T-helper 2 cell treated with Interferon-gamma antibody and Interleukin-4, amounts not matched to agents 5 μg/mL and 100 μg/mL, for 36 hours (primary cell): Measurements from ENCODE around the gene UBE2D4.
A peak's percentile ranks its signal among the peaks of the same experiment; 100 is the strongest.
"Not testable (repeated sequence)": the region's sequence is repeated elsewhere in the genome, so short reads cannot be mapped to it uniquely, and the experiment has no call there.

ENCODE experiments used
- DNase-seq: peaks from one replicate; pipeline ENCODE4 v3.0.0; 2021; ENCODE audit warnings: low spot score
- H3K27ac Mint-ChIP-seq: one replicate; pipeline ENCODE4 v1.8.0; 2021; ENCODE audit warnings: mild to moderate bottlenecking, mixed read lengths
- H3K27me3 Mint-ChIP-seq: one replicate; pipeline ENCODE4 v1.8.0; 2021; ENCODE audit warnings: low read depth, mixed read lengths
- H3K36me3 Mint-ChIP-seq: one replicate; pipeline ENCODE4 v1.8.0; 2021; ENCODE audit warnings: low read depth, mixed read lengths
- H3K4me1 Mint-ChIP-seq: one replicate; pipeline ENCODE4 v1.8.0; 2021; ENCODE audit warnings: low read depth, mixed read lengths
- H3K4me3 Mint-ChIP-seq: one replicate; pipeline ENCODE4 v1.8.0; 2022; ENCODE audit warnings: mild to moderate bottlenecking, moderate library complexity, mixed read lengths
- H3K9me3 Mint-ChIP-seq: one replicate; pipeline ENCODE4 v1.8.0; 2021; ENCODE audit warnings: mixed read lengths

The UBE2D4 gene

GRCh38 chr7:43898571-43898970 lies 27.7 kb upstream of the UBE2D4 start:
- H3K27me3 Mint-ChIP-seq, H3K27ac Mint-ChIP-seq, H3K4me1 Mint-ChIP-seq, DNase-seq, H3K9me3 Mint-ChIP-seq, H3K4me3 Mint-ChIP-seq: not testable (repeated sequence)
- H3K36me3 Mint-ChIP-seq = peaks cover 19% of the 10 kb centered on the region

GRCh38 chr7:43902542-43903054 lies 23.6 kb upstream of the UBE2D4 start:
- Mint-ChIP-seq H3K27ac (no peak overlapping the region), H3K27me3 (no peaks in the 10 kb centered on the region), H3K4me3 (no peak overlapping the region), H3K36me3 (peaks cover 7% of the 10 kb centered on the region), H3K9me3 (no peaks in the 10 kb centered on the region), H3K4me1 (peaks cover 20% of the 10 kb centered on the region)
- DNase-seq = no peak

GRCh38 chr7:43904533-43905208 lies 21.6 kb upstream of the UBE2D4 start:
- H3K4me1 Mint-ChIP-seq = peaks cover 22% of the 10 kb centered on the region
- H3K27ac Mint-ChIP-seq = no peak overlapping the region
- H3K4me3 Mint-ChIP-seq = peak overlapping the region; percentile 95

GRCh38 chr7:43905209-43905946 lies 20.9 kb upstream of the UBE2D4 start:
- Mint-ChIP-seq H3K27ac (peak overlapping the region; percentile 94), H3K9me3 (no peaks in the 10 kb centered on the region), H3K4me3 (peak overlapping the region; percentile 95), H3K27me3 (no peaks in the 10 kb centered on the region), H3K4me1 (peaks cover 22% of the 10 kb centered on the region), H3K36me3 (peaks cover 7% of the 10 kb centered on the region)
- DNase-seq = no peak

More at GRCh38 chr7:43904533-43905208, 21.6 kb upstream of the UBE2D4 start:
- Mint-ChIP-seq H3K9me3 (no peaks in the 10 kb centered on the region), H3K27me3 (no peaks in the 10 kb centered on the region), H3K36me3 (peaks cover 7% of the 10 kb centered on the region)
- no peak for DNase-seq

- no peak for DNase-seq
- Mint-ChIP-seq H3K27me3 (no peaks in the 10 kb centered on the region), H3K9me3 (no peaks in the 10 kb centered on the region), H3K27ac (peak overlapping the region; percentile 94), H3K4me3 (peak overlapping the region; percentile 95), H3K4me1 (peaks cover 22% of the 10 kb centered on the region), H3K36me3 (peaks cover 7% of the 10 kb centered on the region)
These were observed 20.3 kb upstream of the UBE2D4 start for GRCh38 chr7:43905956-43906330.

- DNase-seq = peak; percentile 45
- Mint-ChIP-seq H3K27me3 (no peaks in the 10 kb centered on the region), H3K36me3 (peaks cover 7% of the 10 kb centered on the region), H3K9me3 (no peaks in the 10 kb centered on the region), H3K4me3 (peak within 1 kb of the TSS; percentile 95), H3K4me1 (peaks cover 22% of the 10 kb centered on the region), H3K27ac (peak within 1 kb of the TSS; percentile 94)
These were observed 19.8 kb upstream of the UBE2D4 start, which contains the start of gene URGCP for GRCh38 chr7:43906331-43907010. TSS of gene URGCP (minus strand) at chr7:43906596. CDS start at chr7:43906575, 21 bp downstream.

- H3K27ac Mint-ChIP-seq = no peak overlapping the region
- H3K36me3 Mint-ChIP-seq = peaks cover 1% of the 10 kb centered on the region
- no peaks in the 10 kb centered on the region for H3K4me1 Mint-ChIP-seq
- no peaks in the 10 kb centered on the region for H3K9me3 Mint-ChIP-seq
- no peak overlapping the region for H3K4me3 Mint-ChIP-seq
- no peaks in the 10 kb centered on the region for H3K27me3 Mint-ChIP-seq
- no peak for DNase-seq
These were observed 11.4 kb upstream of the UBE2D4 start for GRCh38 chr7:43914795-43915194.

- DNase-seq = no peak
- Mint-ChIP-seq H3K4me3 (no peak overlapping the region), H3K27me3 (no peaks in the 10 kb centered on the region), H3K36me3 (peaks cover 1% of the 10 kb centered on the region), H3K27ac (no peak overlapping the region), H3K4me1 (no peaks in the 10 kb centered on the region), H3K9me3 (no peaks in the 10 kb centered on the region)
These were observed 10.3 kb upstream of the UBE2D4 start for GRCh38 chr7:43915907-43916306.

GRCh38 chr7:43921423-43921822 lies 4.8 kb upstream of the UBE2D4 start:
- H3K4me1 Mint-ChIP-seq = peaks cover 8% of the 10 kb centered on the region
- H3K9me3 Mint-ChIP-seq = no peaks in the 10 kb centered on the region
- peaks cover 2% of the 10 kb centered on the region for H3K36me3 Mint-ChIP-seq
- no peak overlapping the region for H3K27ac Mint-ChIP-seq
- DNase-seq = no peak
- H3K27me3 Mint-ChIP-seq = no peaks in the 10 kb centered on the region
- H3K4me3 Mint-ChIP-seq = no peak overlapping the region

- H3K27me3 Mint-ChIP-seq = no peaks in the 10 kb centered on the region
- H3K4me1 Mint-ChIP-seq = peaks cover 16% of the 10 kb centered on the region
- no peak overlapping the region for H3K4me3 Mint-ChIP-seq
- DNase-seq = no peak
- no peak overlapping the region for H3K27ac Mint-ChIP-seq
- no peaks in the 10 kb centered on the region for H3K9me3 Mint-ChIP-seq
- peaks cover 2% of the 10 kb centered on the region for H3K36me3 Mint-ChIP-seq
These were observed 3.5 kb upstream of the UBE2D4 start for GRCh38 chr7:43922726-43923125.

- H3K27ac Mint-ChIP-seq = peak overlapping the region; percentile 94
- H3K4me1 Mint-ChIP-seq = peaks cover 21% of the 10 kb centered on the region
These were observed 525 bp downstream of the UBE2D4 start for GRCh38 chr7:43926798-43927123.

GRCh38 chr7:43927810-43928209 lies 1.6 kb downstream of the UBE2D4 start:
- Mint-ChIP-seq H3K27ac (peak overlapping the region; percentile 6), H3K4me1 (peaks cover 20% of the 10 kb centered on the region), H3K27me3 (no peaks in the 10 kb centered on the region), H3K4me3 (peak overlapping the region; percentile 72), H3K36me3 (peaks cover 6% of the 10 kb centered on the region), H3K9me3 (no peaks in the 10 kb centered on the region)
- DNase-seq = no peak

More at GRCh38 chr7:43926798-43927123, 525 bp downstream of the UBE2D4 start:
- H3K9me3 Mint-ChIP-seq = no peaks in the 10 kb centered on the region
- peaks cover 6% of the 10 kb centered on the region for H3K36me3 Mint-ChIP-seq
- peak overlapping the region; percentile 91 for H3K4me3 Mint-ChIP-seq
- H3K27me3 Mint-ChIP-seq = no peaks in the 10 kb centered on the region
- no peak for DNase-seq

- no peak overlapping the region for H3K27ac Mint-ChIP-seq
- H3K4me3 Mint-ChIP-seq = no peak overlapping the region
- no peaks in the 10 kb centered on the region for H3K9me3 Mint-ChIP-seq
- H3K4me1 Mint-ChIP-seq = peaks cover 17% of the 10 kb centered on the region
- H3K27me3 Mint-ChIP-seq = no peaks in the 10 kb centered on the region
- DNase-seq = no peak
- peaks cover 4% of the 10 kb centered on the region for H3K36me3 Mint-ChIP-seq
These were observed 3.6 kb downstream of the UBE2D4 start for GRCh38 chr7:43929529-43930457.
